ENCODE measurements around the gene ADAMTS2. TPM values are rescaled to one million over a fixed set of nuclear protein-coding genes. Genes with fewer than 3 reads are reported as not detected.

The ADAMTS2 gene
- total and polyA plus RNA-seq, 2 of the 4 experiments (the other 2 are of a cell fraction) = 19.0 to 58.8 TPM

GRCh38 chr5:179125789-179126505, 219.3 kb downstream of the ADAMTS2 start:
- in situ Hi-C loops (cut with MboI; ENCODE audit: low sequenced_read_pairs) = no loop called here
- H3K18ac ChIP-seq (ENCODE audit: low read depth, low read length) = no peak overlapping the region
- no TSS peak for BruUV-seq (replicated peaks)
- H3K4me2 ChIP-seq (ENCODE audit: low read depth, low read length) = no peak overlapping the region
- no peak overlapping the region for H2AK9ac ChIP-seq (replicated peaks; ENCODE audit: low read depth, low read length, poor library complexity)
- H2BK120ac ChIP-seq (ENCODE audit: low read depth, low read length) = no peak overlapping the region
- no peak overlapping the region for H2BK5ac ChIP-seq (ENCODE audit: low read depth, low read length, poor library complexity, severe bottlenecking)
- H2BK20ac ChIP-seq (ENCODE audit: low read depth, low read length) = no peak overlapping the region
- H4K20me1 ChIP-seq (ENCODE audit: insufficient read depth, low read length) = no peaks in the 10 kb centered on the region
- H2BK15ac ChIP-seq (ENCODE audit: low read depth, low read length) = no peak overlapping the region
- H3K4ac ChIP-seq (ENCODE audit: low read depth, low read length) = no peak overlapping the region
- no peaks in the 10 kb centered on the region for H3K27me3 ChIP-seq (ENCODE audit: control insufficient read depth, insufficient read depth, low read length)
- no peak overlapping the region for H3K14ac ChIP-seq (replicated peaks; ENCODE audit: low read depth, low read length)
- intact Hi-C loops (cut with micrococcal nuclease) = no loop called here
- CTCF ChIA-PET = interaction anchor here (0.6 kb wide), 1 partner anchor 18 kb away, joined by 4 read pairs; no protein-coding TSS in a partner anchor
- ATAC-seq (ENCODE audit: low read depth) (no peak), DNase-seq (no peak)
- dilution Hi-C loops (cut with HindIII; ENCODE audit: low sequenced_read_pairs, unreplicated experiment) = no loop called here
- H4K8ac ChIP-seq (ENCODE audit: low read depth in 2 of 2, low read length in 2 of 2) = no peak overlapping the region
- peaks cover 51% of the 10 kb centered on the region for H3K36me3 ChIP-seq (ENCODE audit: control insufficient read depth, insufficient read depth, low read length)
- no peak overlapping the region for H2AFZ ChIP-seq (replicated peaks; ENCODE audit: low read length, poor library complexity)
- no peaks in the 10 kb centered on the region for H3K4me1 ChIP-seq (ENCODE audit: control insufficient read depth, insufficient read depth, low read length)
- POLR2A ChIA-PET (ENCODE audit: unreplicated experiment) = no interaction called here
- no peaks in the 10 kb centered on the region for H3K9me1 ChIP-seq (ENCODE audit: insufficient read depth, low read length)
- H3K9me3 ChIP-seq (ENCODE audit: control insufficient read depth, insufficient read depth, low read length) = no peaks in the 10 kb centered on the region; the same call in 1 of the 2 replicates
- TF ChIP-seq BHLHE40 (IDR thresholded peaks at IDR 0.05; ENCODE audit: low read depth, low read length) (no peak), CTCF (conservative IDR thresholded peaks at IDR 0.05; ENCODE audit: low read depth, low read length) (no peak), RFX5 (IDR thresholded peaks at IDR 0.05; ENCODE audit: low read depth, low read length) (no peak), CHD1 (IDR thresholded peaks at IDR 0.05; ENCODE audit: low read depth, low read length) (no peak), POLR2A (IDR thresholded peaks at IDR 0.05; ENCODE audit: low read depth, low read length) (no peak), NFE2L2 (IDR thresholded peaks at IDR 0.05; ENCODE audit: low read depth, low read length) (no peak), FOS (IDR thresholded peaks at IDR 0.05; ENCODE audit: low read depth, low read length) (no peak), CEBPB (IDR thresholded peaks at IDR 0.05; ENCODE audit: low read depth, low read length) (no peak), ELK1 (IDR thresholded peaks at IDR 0.05; ENCODE audit: borderline replicate concordance, low read depth, low read length) (no peak), MAZ (IDR thresholded peaks at IDR 0.05; ENCODE audit: borderline replicate concordance, low read depth, low read length) (no peak), RCOR1 (IDR thresholded peaks at IDR 0.05; ENCODE audit: insufficient replicate concordance, low read length) (no peak)
- no peaks in the 10 kb centered on the region for H3K79me1 ChIP-seq (ENCODE audit: low read depth in 1 of 2, low read length in 2 of 2)
- no peak overlapping the region for H4K5ac ChIP-seq (ENCODE audit: low read depth, low read length)
- H3K56ac ChIP-seq (ENCODE audit: extremely low read depth, insufficient read depth, low read length) = no peak overlapping the region
- no peak overlapping the region for H3K4me3 ChIP-seq (ENCODE audit: insufficient read depth, low read depth, low read length)
- H2AK5ac ChIP-seq (ENCODE audit: low read depth, low read length) = no peak overlapping the region
- H3K23ac ChIP-seq (ENCODE audit: low read depth, low read length) = no peak overlapping the region
- 89% methylated on average over 14 of the region's 25 CpGs; no CpG with 5 or more reads in 1 of the 2 experiments for WGBS, 2 experiments (ENCODE audit: extremely low coverage in 2 of 2, insufficient read length in 1 of 2)
- H3K27ac ChIP-seq (ENCODE audit: insufficient read depth, low read length) = no peak overlapping the region
- no peak overlapping the region for H3K9ac ChIP-seq (ENCODE audit: low read depth, low read length)
- H4K91ac ChIP-seq (ENCODE audit: insufficient read depth, low read depth, low read length) = no peak overlapping the region
